GM12878 (cell line): ENCODE data around the gene HSPB7.
"Not testable (repeated sequence)": the region's sequence is repeated elsewhere in the genome, so short reads cannot be mapped to it uniquely, and the experiment has no call there.

ENCODE experiments used
- CHD4 ChIP-seq: fragments of 200-600 bp; sonication (generic); IDR thresholded peaks from 2 replicates; pipeline ENCODE4 v1.6.1; 2016; ENCODE audit warnings: mild to moderate bottlenecking
- EZH2 ChIP-seq: IDR thresholded peaks from 2 replicates; pipeline ENCODE4 v1.6.1; 2012; ENCODE audit warnings: low read depth, mild to moderate bottlenecking, control low read depth, inconsistent platforms, low read length, borderline replicate concordance; ENCODE audit not compliant: control insufficient read depth
- KDM1A ChIP-seq: fragments of 200-600 bp; sonication (generic); IDR thresholded peaks from 2 replicates; pipeline ENCODE4 v1.6.1; 2016; ENCODE audit warnings: borderline replicate concordance
- NFYB ChIP-seq: IDR thresholded peaks from 2 replicates; pipeline ENCODE4 v1.6.1; 2011; ENCODE audit warnings: low read depth, mild to moderate bottlenecking, low read length, improper control_type of control experiment, moderate library complexity; ENCODE audit not compliant: insufficient read depth
- PAX5 ChIP-seq: IDR thresholded peaks from 2 replicates; pipeline ENCODE4 v1.6.1; 2011; ENCODE audit warnings: low read depth, low read length, borderline replicate concordance
- POLR2A ChIP-seq: IDR thresholded peaks from 2 replicates; pipeline ENCODE4 v1.6.1; 2011; ENCODE audit warnings: low read depth, mild to moderate bottlenecking, low read length
- RUNX3 ChIP-seq: IDR thresholded peaks from 2 replicates; pipeline ENCODE4 v1.6.1; 2012; ENCODE audit warnings: low read length, inconsistent platforms
- TBL1XR1 ChIP-seq: IDR thresholded peaks from 2 replicates; pipeline ENCODE4 v1.6.1; 2012; ENCODE audit warnings: low read depth, low read length, improper control_type of control experiment
- TF ChIP-seq, protein P1 (sequence below), 3 experiments: IDR thresholded peaks in 2 of 3; conservative IDR thresholded peaks in 1 of 3; 2 replicates each; pipeline ENCODE4 v1.5.1; 2011; ENCODE audit warnings: low read depth in 3 of 3, low read length in 3 of 3, mild to moderate bottlenecking in 3 of 3, control low read depth in 2 of 3, moderate library complexity in 2 of 3, inconsistent platforms in 1 of 3, mixed read lengths in 1 of 3; ENCODE audit not compliant: control insufficient read depth in 2 of 3, insufficient read depth in 1 of 3; ENCODE audit errors: extremely low read depth in 1 of 3
- TF ChIP-seq, protein P2 (sequence below): IDR thresholded peaks from 2 replicates; pipeline ENCODE4 v1.6.1; 2012; ENCODE audit warnings: low read depth, low read length, improper control_type of control experiment

GRCh38 chr1:16029003-16029268 is 11.1 kb upstream of the HSPB7 start:
- not testable (repeated sequence) for TF ChIP-seq POLR2A, EZH2, KDM1A, TBL1XR1, CHD4, PAX5, RUNX3, NFYB
- TF ChIP-seq, protein P1, sequence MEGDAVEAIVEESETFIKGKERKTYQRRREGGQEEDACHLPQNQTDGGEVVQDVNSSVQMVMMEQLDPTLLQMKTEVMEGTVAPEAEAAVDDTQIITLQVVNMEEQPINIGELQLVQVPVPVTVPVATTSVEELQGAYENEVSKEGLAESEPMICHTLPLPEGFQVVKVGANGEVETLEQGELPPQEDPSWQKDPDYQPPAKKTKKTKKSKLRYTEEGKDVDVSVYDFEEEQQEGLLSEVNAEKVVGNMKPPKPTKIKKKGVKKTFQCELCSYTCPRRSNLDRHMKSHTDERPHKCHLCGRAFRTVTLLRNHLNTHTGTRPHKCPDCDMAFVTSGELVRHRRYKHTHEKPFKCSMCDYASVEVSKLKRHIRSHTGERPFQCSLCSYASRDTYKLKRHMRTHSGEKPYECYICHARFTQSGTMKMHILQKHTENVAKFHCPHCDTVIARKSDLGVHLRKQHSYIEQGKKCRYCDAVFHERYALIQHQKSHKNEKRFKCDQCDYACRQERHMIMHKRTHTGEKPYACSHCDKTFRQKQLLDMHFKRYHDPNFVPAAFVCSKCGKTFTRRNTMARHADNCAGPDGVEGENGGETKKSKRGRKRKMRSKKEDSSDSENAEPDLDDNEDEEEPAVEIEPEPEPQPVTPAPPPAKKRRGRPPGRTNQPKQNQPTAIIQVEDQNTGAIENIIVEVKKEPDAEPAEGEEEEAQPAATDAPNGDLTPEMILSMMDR (IDR thresholded peaks at IDR 0.05 in 2 of 3, conservative IDR thresholded peaks at IDR 0.05 in 1 of 3; ENCODE audit: control insufficient read depth in 2 of 3, extremely low read depth in 1 of 3, insufficient read depth in 1 of 3, low read depth in 3 of 3, low read length in 3 of 3), result not testable (repeated sequence)
- TF ChIP-seq, protein P2, sequence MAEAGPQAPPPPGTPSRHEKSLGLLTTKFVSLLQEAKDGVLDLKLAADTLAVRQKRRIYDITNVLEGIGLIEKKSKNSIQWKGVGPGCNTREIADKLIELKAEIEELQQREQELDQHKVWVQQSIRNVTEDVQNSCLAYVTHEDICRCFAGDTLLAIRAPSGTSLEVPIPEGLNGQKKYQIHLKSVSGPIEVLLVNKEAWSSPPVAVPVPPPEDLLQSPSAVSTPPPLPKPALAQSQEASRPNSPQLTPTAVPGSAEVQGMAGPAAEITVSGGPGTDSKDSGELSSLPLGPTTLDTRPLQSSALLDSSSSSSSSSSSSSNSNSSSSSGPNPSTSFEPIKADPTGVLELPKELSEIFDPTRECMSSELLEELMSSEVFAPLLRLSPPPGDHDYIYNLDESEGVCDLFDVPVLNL, result not testable (repeated sequence)
